DND-41 (cell line): Measurements from ENCODE around the gene ZNF503.

Experiments used
- ATAC-seq: fragments of 200-7000 bp; cut with Tn5 transposase; 3 replicates; pipeline ENCODE4 v1.9.1; 2021; ENCODE audit warnings: low read depth; ENCODE audit not compliant: insufficient read depth
- DNase-seq: peaks from one replicate; pipeline ENCODE4 v3.0.0-alpha.2; 2020
- H2AFZ ChIP-seq: 2 replicates; pipeline ENCODE4 v1.6.0; 2012; ENCODE audit warnings: low read depth, low read length
- H3K27ac ChIP-seq: 2 replicates; pipeline ENCODE4 v1.5.1; 2012; ENCODE audit warnings: low read length, inconsistent platforms
- H3K27me3 ChIP-seq: fragments of 200-600 bp; sonication (generic); 2 replicates; pipeline ENCODE4 v1.6.0; 2012; ENCODE audit warnings: low read length, mild to moderate bottlenecking, inconsistent platforms; ENCODE audit not compliant: insufficient read depth, poor library complexity
- H3K36me3 ChIP-seq: 2 replicates; pipeline ENCODE4 v1.5.1; 2012; ENCODE audit warnings: low read length, inconsistent platforms; ENCODE audit not compliant: insufficient read depth
- H3K4me1 ChIP-seq: 2 replicates; pipeline ENCODE4 v1.5.1; 2012; ENCODE audit warnings: mild to moderate bottlenecking, low read length; ENCODE audit not compliant: insufficient read depth
- H3K4me2 ChIP-seq: 2 replicates; pipeline ENCODE4 v1.6.0; 2012; ENCODE audit warnings: mild to moderate bottlenecking, moderate library complexity, low read length, inconsistent platforms; ENCODE audit not compliant: insufficient read depth
- H3K4me3 ChIP-seq, 2 experiments: fragments of 200-600 bp in 1 of 2; shearing (Covaris generic) in 1 of 2; 2 replicates each; pipeline ENCODE4 v1.5.1; 2012 to 2016; ENCODE audit warnings: inconsistent platforms in 2 of 2, low read length in 2 of 2, mild to moderate bottlenecking in 2 of 2, low read depth in 1 of 2, moderate library complexity in 1 of 2
- H3K79me2 ChIP-seq: 2 replicates; pipeline ENCODE4 v1.6.0; 2012; ENCODE audit warnings: low read length, inconsistent platforms; ENCODE audit not compliant: insufficient read depth
- H3K9ac ChIP-seq: 2 replicates; pipeline ENCODE4 v1.6.0; 2012; ENCODE audit warnings: low read depth, mild to moderate bottlenecking, inconsistent platforms, low read length, moderate library complexity
- H3K9me3 ChIP-seq: 2 replicates; pipeline ENCODE4 v1.5.1; 2012; ENCODE audit warnings: low read length, moderate library complexity, mild to moderate bottlenecking, inconsistent platforms; ENCODE audit not compliant: insufficient read depth, severe bottlenecking
- H4K20me1 ChIP-seq: 2 replicates; pipeline ENCODE4 v1.6.0; 2012; ENCODE audit warnings: low read length; ENCODE audit not compliant: insufficient read depth
- CTCF ChIP-seq: IDR thresholded peaks from 2 replicates; pipeline ENCODE4 v1.5.1; 2012; ENCODE audit warnings: borderline replicate concordance, low read length, moderate library complexity, mild to moderate bottlenecking; ENCODE audit not compliant: poor library complexity, severe bottlenecking; ENCODE audit errors: extremely low read depth
- EZH2 ChIP-seq: IDR thresholded peaks from 3 replicates; pipeline ENCODE4 v1.6.1; 2012; ENCODE audit warnings: borderline replicate concordance, low read depth, mild to moderate bottlenecking, moderate library complexity, low read length, inconsistent platforms; ENCODE audit not compliant: severe bottlenecking

The ZNF503 gene

DNA sequence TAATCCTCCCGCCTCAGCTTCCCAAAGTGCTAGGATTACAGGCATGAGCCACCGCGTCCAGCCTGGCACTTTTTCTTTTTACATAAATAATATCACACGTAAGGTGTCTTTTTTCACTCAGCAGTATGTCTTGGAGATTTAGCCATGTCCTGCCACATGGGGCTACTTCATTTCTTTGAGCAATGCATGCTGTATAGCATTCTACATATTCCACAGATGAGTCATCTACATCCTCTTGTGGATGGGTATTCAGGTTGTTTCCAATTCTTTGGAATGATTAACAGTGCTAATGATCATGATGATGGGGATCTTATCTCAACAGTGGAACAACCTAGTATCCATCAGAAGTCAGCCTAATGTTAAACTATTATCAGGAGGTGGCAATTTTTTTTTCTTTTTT lies 50.8 kb downstream of the ZNF503 start:
- no peaks in the 10 kb centered on the region for H3K27me3 ChIP-seq
- H3K9ac ChIP-seq = no peak overlapping the region
- no peak overlapping the region for H3K27ac ChIP-seq
- ATAC-seq (no peak), DNase-seq (no peak)
- no peak overlapping the region for H3K4me3 ChIP-seq
- no peak overlapping the region for H3K4me2 ChIP-seq
- H4K20me1 ChIP-seq = no peaks in the 10 kb centered on the region
- H3K4me1 ChIP-seq = no peaks in the 10 kb centered on the region
- no peaks in the 10 kb centered on the region for H3K79me2 ChIP-seq
- no peak overlapping the region for H2AFZ ChIP-seq
- TF ChIP-seq CTCF (no peak), EZH2 (no peak)
- H3K36me3 ChIP-seq = no peaks in the 10 kb centered on the region
- H3K9me3 ChIP-seq = no peaks in the 10 kb centered on the region
